ENCODE measurements around the gene ARHGAP25.

DNA sequence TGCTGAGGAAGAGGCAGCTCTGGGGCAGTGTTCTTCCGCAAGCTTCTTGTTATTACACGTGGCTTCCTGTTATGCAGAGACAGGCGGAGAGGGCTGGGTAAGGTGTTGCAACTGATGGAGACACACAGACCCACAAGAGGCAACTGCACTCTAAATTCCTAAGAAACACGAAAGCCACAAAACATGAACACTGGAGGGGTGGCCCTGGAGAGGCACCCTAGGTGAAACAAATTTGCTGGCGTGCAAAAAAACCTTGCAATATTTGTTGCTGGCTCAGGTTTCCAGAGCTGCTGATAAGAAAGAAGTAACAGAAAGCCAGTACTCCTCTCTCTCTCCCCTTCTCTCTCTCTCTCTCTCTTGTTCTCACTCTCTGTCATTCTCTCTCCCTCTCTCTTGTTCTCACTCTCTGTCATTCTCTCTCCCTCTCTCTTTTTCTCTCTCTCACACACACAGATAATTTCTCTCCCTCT, 31.8 kb downstream of the ARHGAP25 start:
- no peak for TF ChIP-seq EP300 (IDR thresholded peaks at IDR 0.05; ENCODE audit: borderline replicate concordance)
- no peak for TF ChIP-seq CREB1 (IDR thresholded peaks at IDR 0.05; ENCODE audit: low read depth)
- TF ChIP-seq, protein P1, sequence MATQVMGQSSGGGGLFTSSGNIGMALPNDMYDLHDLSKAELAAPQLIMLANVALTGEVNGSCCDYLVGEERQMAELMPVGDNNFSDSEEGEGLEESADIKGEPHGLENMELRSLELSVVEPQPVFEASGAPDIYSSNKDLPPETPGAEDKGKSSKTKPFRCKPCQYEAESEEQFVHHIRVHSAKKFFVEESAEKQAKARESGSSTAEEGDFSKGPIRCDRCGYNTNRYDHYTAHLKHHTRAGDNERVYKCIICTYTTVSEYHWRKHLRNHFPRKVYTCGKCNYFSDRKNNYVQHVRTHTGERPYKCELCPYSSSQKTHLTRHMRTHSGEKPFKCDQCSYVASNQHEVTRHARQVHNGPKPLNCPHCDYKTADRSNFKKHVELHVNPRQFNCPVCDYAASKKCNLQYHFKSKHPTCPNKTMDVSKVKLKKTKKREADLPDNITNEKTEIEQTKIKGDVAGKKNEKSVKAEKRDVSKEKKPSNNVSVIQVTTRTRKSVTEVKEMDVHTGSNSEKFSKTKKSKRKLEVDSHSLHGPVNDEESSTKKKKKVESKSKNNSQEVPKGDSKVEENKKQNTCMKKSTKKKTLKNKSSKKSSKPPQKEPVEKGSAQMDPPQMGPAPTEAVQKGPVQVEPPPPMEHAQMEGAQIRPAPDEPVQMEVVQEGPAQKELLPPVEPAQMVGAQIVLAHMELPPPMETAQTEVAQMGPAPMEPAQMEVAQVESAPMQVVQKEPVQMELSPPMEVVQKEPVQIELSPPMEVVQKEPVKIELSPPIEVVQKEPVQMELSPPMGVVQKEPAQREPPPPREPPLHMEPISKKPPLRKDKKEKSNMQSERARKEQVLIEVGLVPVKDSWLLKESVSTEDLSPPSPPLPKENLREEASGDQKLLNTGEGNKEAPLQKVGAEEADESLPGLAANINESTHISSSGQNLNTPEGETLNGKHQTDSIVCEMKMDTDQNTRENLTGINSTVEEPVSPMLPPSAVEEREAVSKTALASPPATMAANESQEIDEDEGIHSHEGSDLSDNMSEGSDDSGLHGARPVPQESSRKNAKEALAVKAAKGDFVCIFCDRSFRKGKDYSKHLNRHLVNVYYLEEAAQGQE (IDR thresholded peaks at IDR 0.05; ENCODE audit: low read depth), result no peak
- TF ChIP-seq YY1 (IDR thresholded peaks at IDR 0.05; ENCODE audit: low read depth), result no peak
- no peak for TF ChIP-seq CEBPB (IDR thresholded peaks at IDR 0.05)
- TF ChIP-seq, protein P2, sequence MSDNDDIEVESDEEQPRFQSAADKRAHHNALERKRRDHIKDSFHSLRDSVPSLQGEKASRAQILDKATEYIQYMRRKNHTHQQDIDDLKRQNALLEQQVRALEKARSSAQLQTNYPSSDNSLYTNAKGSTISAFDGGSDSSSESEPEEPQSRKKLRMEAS (IDR thresholded peaks at IDR 0.05), result no peak
- TF ChIP-seq TCF12 (IDR thresholded peaks at IDR 0.05; ENCODE audit: low read depth), result no peak
- no peak for TF ChIP-seq RAD21 (IDR thresholded peaks at IDR 0.05; ENCODE audit: low read depth)

All from Ishikawa (cell line).